NB4 (cell line): ENCODE measurements around the gene HIF1AN.

Source experiments
- CTCF ChIP-seq: IDR thresholded peaks from one replicate; pipeline ENCODE4 v1.5.1; 2012; ENCODE audit warnings: low read depth, low read length
- MAX ChIP-seq: IDR thresholded peaks from 2 replicates; pipeline ENCODE4 v1.6.1; 2011; ENCODE audit warnings: low read depth, low read length
- MYC ChIP-seq: IDR thresholded peaks from 2 replicates; pipeline ENCODE4 v1.6.1; 2011; ENCODE audit warnings: low read depth, low read length
- POLR2A ChIP-seq: IDR thresholded peaks from 2 replicates; pipeline ENCODE4 v1.6.1; 2011; ENCODE audit warnings: mild to moderate bottlenecking; ENCODE audit not compliant: insufficient read length; ENCODE audit errors: extremely low read depth

GRCh38 chr10:100607439-100607838, 71.7 kb downstream of the HIF1AN start:
- TF ChIP-seq CTCF, result no peak
- no peak for TF ChIP-seq POLR2A
- no peak for TF ChIP-seq MYC
- TF ChIP-seq MAX, result no peak
